Activated CD8-positive, alpha-beta T cell treated with anti-CD3 and anti-CD28 coated beads for 36 hours (primary cell): ENCODE data around the gene FCGR1A. TPM values are rescaled to one million over a fixed set of nuclear protein-coding genes. Genes with fewer than 3 reads are reported as not detected.
A peak's percentile ranks its signal among the peaks of the same experiment; 100 is the strongest.
"Not testable (repeated sequence)": the region's sequence is repeated elsewhere in the genome, so short reads cannot be mapped to it uniquely, and the experiment has no call there.

Source experiments
- ATAC-seq: fragments of 200-7000 bp; cut with Tn5 transposase; one replicate; pipeline ENCODE4 v1.10.0; 2021; ENCODE audit warnings: mild to moderate bottlenecking, moderate library complexity
- CTCF ChIA-PET: fragments of 350-600 bp; sonication (Branson Sonifier 250); formaldehyde crosslinking; loops from one replicate; lab custom pipeline; 2021; ENCODE audit warnings: antibody characterized with exemption; lab: Charles Lee
- POLR2A ChIA-PET: fragments of 350-600 bp; sonication (Branson Sonifier 250); formaldehyde crosslinking; loops from one replicate; lab custom pipeline; 2021; ENCODE audit warnings: antibody characterized with exemption; lab: Charles Lee
- DNase-seq: peaks from one replicate; pipeline ENCODE4 v3.0.0-alpha.2; 2020
- H3K27ac Mint-ChIP-seq: one replicate; pipeline ENCODE4 v1.8.0; 2021; ENCODE audit warnings: mild to moderate bottlenecking, mixed read lengths
- H3K27me3 Mint-ChIP-seq: one replicate; pipeline ENCODE4 v1.8.0; 2021; ENCODE audit warnings: mixed read lengths
- H3K36me3 Mint-ChIP-seq: one replicate; pipeline ENCODE4 v1.8.0; 2021; ENCODE audit warnings: low read depth, mixed read lengths
- H3K4me1 Mint-ChIP-seq: one replicate; pipeline ENCODE4 v1.8.0; 2021; ENCODE audit warnings: low read depth, mixed read lengths
- H3K4me3 Mint-ChIP-seq: one replicate; pipeline ENCODE4 v1.8.0; 2021; ENCODE audit warnings: mild to moderate bottlenecking, moderate library complexity, mixed read lengths
- H3K9me3 Mint-ChIP-seq: one replicate; pipeline ENCODE4 v1.8.0; 2021; ENCODE audit warnings: mixed read lengths
- intact Hi-C: fragments of 100-400 bp; cut with micrococcal nuclease; formaldehyde crosslinking; loops from one replicate; pipeline ENCODE4 v1.10.0; 2022
- total RNA-seq, 2 experiments: library from RNA; stranded (reverse); gene quantifications; one replicate each; pipeline ENCODE4 v1.2.3, GENCODE V29; 2021
- TF ChIP-seq, protein P1 (sequence below): fragments of 200-600 bp; IDR thresholded peaks from one replicate; pipeline ENCODE4 v1.8.0; 2022; ENCODE audit warnings: antibody characterized with exemption, mild to moderate bottlenecking

The FCGR1A gene
- total RNA-seq, 2 experiments from 2014 or later: not detected

DNA sequence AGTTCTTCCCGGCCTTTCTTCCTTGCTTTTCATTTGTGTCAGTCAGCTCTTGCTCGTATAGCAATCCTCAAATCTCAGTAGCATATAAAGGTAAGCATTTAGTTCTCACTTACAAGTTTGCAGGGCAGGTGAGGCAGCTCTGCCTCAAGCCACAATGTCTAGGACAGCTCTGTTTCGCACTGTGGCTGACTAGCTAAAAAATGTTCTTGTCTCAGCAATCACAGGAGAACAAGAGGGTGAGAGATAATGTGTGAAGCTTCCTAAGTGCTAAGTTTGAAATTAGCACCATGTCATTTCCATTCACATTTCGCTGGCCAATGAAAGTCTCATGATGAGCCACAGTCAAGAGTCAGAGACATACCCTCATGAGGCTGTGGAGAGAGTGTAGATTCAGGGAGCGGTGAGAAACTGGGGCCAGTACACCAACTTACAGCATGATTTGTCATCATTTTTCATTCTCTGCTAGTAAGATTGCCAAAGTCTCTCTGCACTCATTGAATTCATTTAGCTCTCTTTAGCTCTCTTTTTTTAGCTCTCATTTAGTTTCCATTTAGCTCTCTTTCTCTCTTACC is 995 bp upstream of the FCGR1A start:
- ATAC-seq (peak; percentile 91), DNase-seq (peak; percentile 36)
- H3K9me3 Mint-ChIP-seq, H3K36me3 Mint-ChIP-seq, H3K27me3 Mint-ChIP-seq, H3K27ac Mint-ChIP-seq, intact Hi-C loops, CTCF ChIA-PET, POLR2A ChIA-PET, H3K4me3 Mint-ChIP-seq, H3K4me1 Mint-ChIP-seq: not testable (repeated sequence)

DNA sequence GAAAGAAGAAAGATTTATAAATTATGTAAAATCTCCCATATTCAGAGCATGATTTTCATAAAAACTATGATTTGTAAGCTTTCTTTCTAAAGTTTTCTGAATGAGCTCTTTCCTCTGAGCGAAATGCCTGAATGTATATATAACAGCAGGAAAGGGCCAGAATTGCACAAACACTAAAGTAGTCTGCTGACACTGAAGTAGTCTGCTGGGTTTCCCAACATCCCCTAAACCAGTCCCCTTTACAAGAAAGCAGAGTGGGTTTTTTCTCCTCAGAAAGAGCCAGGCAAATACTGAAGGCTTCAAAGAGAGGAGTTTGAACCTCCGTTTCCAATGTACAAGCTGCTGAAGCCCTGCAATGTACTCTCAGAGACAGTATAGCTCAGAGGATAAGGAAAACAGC is 795 bp downstream of the FCGR1A start:
- H3K27me3 Mint-ChIP-seq, ATAC-seq, intact Hi-C loops, DNase-seq, CTCF ChIA-PET, H3K4me1 Mint-ChIP-seq, H3K27ac Mint-ChIP-seq, POLR2A ChIA-PET, H3K4me3 Mint-ChIP-seq, H3K36me3 Mint-ChIP-seq, H3K9me3 Mint-ChIP-seq: not testable (repeated sequence)

DNA sequence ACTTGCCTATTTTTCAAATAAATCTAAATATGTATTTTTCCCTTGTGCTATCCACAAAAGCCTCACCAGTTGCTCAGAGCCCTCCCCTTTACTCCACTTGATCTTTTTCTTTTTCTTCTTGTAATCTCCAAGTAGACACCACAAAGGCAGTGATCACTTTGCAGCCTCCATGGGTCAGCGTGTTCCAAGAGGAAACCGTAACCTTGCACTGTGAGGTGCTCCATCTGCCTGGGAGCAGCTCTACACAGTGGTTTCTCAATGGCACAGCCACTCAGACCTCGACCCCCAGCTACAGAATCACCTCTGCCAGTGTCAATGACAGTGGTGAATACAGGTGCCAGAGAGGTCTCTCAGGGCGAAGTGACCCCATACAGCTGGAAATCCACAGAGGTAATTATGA is 1.4 kb downstream of the FCGR1A start:
- H3K27ac Mint-ChIP-seq, H3K36me3 Mint-ChIP-seq, CTCF ChIA-PET, H3K27me3 Mint-ChIP-seq, DNase-seq, ATAC-seq, H3K9me3 Mint-ChIP-seq, H3K4me1 Mint-ChIP-seq, POLR2A ChIA-PET, H3K4me3 Mint-ChIP-seq, intact Hi-C loops: not testable (repeated sequence)

DNA sequence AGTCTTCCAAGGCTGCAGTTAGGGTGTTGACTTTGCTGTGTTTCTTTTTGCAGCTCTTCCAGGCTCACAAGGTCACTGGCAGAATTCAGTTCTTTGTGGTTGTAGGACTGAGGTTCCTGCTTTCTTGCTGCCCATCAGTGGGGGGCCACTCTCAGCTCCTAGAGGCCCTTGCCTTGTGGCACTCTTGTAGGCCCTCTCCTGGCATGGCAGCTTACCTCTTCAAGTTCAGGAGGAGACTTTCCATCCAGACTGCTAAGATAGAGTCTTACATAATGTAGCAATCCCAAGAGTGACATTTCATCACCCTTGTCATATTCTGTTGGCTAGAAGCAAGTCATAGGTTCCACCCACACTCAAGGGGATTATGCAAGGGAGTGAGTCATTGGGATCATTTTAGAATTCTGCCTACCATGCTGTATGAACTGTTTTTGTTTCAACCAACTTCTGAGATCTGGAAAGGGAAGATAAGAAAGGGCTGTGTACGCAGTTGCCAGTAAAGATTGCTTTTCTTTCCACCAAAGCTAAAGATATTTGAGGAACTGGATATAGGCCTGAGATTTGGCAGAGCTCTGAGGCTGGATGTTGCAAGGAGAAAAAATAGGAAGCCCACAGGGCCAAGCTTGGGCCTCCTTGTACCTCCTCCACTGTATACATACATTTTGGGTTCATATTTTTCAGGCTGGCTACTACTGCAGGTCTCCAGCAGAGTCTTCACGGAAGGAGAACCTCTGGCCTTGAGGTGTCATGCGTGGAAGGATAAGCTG is 5.4 kb downstream of the FCGR1A start:
- H3K27me3 Mint-ChIP-seq, H3K9me3 Mint-ChIP-seq, POLR2A ChIA-PET, H3K4me1 Mint-ChIP-seq, H3K36me3 Mint-ChIP-seq, CTCF ChIA-PET, H3K27ac Mint-ChIP-seq, H3K4me3 Mint-ChIP-seq, DNase-seq, intact Hi-C loops: not testable (repeated sequence)
- peak; percentile 14 for ATAC-seq

DNA sequence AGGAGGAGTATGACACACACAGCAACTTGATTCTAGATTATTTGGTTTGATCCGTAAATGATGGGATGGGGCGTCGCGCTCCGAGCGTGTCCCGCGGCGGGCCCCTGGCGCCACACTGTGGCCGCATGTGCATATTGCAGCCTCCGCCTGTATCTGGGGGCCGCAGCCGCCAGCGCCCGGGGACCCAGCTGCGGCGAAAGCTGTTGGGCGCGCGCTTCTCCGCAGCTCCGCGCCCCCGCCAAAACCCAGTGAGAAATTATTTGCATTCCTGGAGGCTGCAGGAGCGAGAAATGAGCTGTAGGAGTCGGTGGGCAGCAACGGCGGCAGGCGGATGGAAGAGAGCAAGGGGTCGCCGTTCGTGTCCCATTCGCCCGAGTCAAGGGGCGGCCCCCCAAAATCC is 10.0 kb downstream of the FCGR1A start:
- Mint-ChIP-seq H3K27ac (peak overlapping the region; percentile 99), H3K4me3 (peak overlapping the region; percentile 90)
- intact Hi-C loops, POLR2A ChIA-PET, H3K4me1 Mint-ChIP-seq, H3K36me3 Mint-ChIP-seq, H3K27me3 Mint-ChIP-seq, H3K9me3 Mint-ChIP-seq, CTCF ChIA-PET: not testable (repeated sequence)
- ATAC-seq: peak; percentile 88
- DNase-seq: peak; percentile 64
- TF ChIP-seq, protein P1, sequence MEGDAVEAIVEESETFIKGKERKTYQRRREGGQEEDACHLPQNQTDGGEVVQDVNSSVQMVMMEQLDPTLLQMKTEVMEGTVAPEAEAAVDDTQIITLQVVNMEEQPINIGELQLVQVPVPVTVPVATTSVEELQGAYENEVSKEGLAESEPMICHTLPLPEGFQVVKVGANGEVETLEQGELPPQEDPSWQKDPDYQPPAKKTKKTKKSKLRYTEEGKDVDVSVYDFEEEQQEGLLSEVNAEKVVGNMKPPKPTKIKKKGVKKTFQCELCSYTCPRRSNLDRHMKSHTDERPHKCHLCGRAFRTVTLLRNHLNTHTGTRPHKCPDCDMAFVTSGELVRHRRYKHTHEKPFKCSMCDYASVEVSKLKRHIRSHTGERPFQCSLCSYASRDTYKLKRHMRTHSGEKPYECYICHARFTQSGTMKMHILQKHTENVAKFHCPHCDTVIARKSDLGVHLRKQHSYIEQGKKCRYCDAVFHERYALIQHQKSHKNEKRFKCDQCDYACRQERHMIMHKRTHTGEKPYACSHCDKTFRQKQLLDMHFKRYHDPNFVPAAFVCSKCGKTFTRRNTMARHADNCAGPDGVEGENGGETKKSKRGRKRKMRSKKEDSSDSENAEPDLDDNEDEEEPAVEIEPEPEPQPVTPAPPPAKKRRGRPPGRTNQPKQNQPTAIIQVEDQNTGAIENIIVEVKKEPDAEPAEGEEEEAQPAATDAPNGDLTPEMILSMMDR: peak; percentile 75

DNA sequence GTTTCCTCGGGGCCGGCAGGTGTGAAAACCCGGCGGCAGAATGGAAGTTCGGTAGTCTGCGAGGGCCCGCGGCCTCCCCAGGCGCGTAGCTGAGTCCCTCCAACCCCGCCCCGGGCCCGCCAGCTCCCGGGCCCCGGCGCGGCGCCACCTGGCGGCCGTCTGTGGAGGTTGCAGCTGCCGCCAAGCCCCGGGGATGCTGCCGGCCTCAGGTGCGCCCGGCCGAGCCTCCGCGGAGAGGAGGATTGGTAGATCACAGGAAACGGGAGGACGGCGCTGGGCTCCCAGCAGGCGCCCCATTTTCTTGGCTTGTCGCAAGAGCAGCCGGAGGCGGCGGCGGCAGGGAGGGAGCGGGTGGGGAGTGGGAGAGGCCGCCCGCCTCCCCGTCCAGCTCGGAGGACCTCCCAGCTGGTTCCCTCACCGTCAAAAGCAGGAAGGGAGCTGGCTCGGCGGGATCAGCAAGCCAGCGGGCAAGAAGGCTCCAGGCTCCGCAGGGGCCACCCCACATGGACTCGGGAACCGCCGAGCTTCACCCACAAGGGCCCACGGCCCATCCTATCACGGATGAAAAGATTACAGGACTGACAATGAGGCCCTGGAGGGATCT is 10.5 kb downstream of the FCGR1A start:
- H3K4me1 Mint-ChIP-seq, H3K36me3 Mint-ChIP-seq, H3K9me3 Mint-ChIP-seq, intact Hi-C loops, CTCF ChIA-PET, H3K27me3 Mint-ChIP-seq, POLR2A ChIA-PET: not testable (repeated sequence)
- ATAC-seq: peak; percentile 95
- Mint-ChIP-seq H3K27ac (peak overlapping the region; percentile 61), H3K4me3 (peak overlapping the region; percentile 67)
- peak; percentile 79 for DNase-seq
- TF ChIP-seq, protein P1: peak; percentile 35

DNA sequence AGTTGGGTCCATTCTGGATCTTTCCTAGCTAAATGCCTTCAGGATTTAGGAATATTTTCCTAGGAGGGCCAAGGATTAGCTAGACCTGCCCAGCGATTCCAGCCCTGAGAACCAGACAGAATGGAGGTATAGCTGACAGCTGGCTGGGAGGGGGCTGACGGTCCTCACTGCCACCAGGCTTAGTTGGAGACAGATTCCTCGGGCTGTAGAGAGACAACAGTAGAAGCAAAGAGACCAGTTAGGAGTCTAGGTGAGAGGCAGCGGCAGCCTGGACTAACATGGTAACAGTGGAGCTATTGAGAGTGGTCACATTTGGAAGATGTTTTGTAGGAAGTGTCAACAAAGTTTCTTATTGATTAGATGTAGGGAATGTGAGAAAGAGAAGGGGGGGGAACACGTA is 11.4 kb downstream of the FCGR1A start:
- H3K9me3 Mint-ChIP-seq, intact Hi-C loops, H3K27ac Mint-ChIP-seq, H3K4me1 Mint-ChIP-seq, H3K27me3 Mint-ChIP-seq, DNase-seq, H3K4me3 Mint-ChIP-seq, CTCF ChIA-PET, ATAC-seq, POLR2A ChIA-PET, H3K36me3 Mint-ChIP-seq: not testable (repeated sequence)

DNA sequence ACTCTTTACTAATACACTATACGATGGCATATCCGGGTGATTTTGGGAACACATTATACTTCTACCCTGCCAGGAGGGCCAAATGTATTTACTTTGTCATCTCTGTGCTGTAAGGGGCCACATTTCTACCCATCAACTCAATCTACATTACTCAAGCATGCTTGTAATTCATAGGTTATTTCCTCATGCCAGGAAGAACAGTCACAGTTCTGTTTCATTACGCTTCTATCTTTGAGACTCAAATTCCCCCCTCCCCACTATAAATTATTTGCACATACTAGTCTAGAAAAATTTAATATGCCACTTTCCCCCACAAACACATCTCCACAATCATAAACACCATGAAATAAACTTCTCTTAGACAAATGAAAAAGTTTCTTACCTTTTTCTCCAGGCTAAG is 19.1 kb downstream of the FCGR1A start:
- H3K27me3 Mint-ChIP-seq, H3K36me3 Mint-ChIP-seq, H3K4me1 Mint-ChIP-seq, POLR2A ChIA-PET, H3K9me3 Mint-ChIP-seq, ATAC-seq, H3K27ac Mint-ChIP-seq, intact Hi-C loops, H3K4me3 Mint-ChIP-seq, DNase-seq, CTCF ChIA-PET: not testable (repeated sequence)

DNA sequence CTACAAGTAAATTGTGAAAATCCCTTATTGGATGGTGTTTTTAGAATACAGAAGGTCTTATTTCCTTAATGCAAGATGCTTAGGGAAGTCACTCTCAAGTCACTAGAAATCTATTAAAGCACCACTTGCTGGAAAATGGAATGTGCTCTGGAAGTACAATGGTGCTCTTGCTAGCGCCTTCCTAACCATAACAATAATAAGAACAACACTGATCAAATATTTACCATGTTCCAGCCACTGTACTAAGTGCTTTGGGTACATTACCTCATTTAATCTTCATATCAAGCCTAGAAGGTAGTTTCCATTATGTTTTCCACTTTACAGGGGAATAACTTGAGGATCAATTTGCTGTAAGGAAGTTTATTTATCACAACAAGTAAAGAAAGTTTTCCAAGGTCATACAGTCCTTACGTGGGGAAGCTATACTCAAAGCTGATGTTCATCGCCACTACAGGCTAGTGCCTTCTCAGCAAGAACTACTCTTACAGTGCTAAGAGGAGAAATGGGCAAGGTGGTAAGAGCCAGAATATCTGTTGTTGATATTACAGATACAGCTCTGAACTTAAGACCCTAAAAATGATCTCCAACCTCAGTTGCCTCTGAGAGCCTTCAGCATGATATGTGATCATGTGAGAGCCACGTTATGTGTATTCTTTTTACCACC is 22.1 kb downstream of the FCGR1A start:
- H3K27ac Mint-ChIP-seq: not testable (repeated sequence)

More for the DNA sequence above, 22.1 kb downstream of the FCGR1A start:
- H3K4me3 Mint-ChIP-seq, H3K4me1 Mint-ChIP-seq, ATAC-seq, CTCF ChIA-PET, H3K27me3 Mint-ChIP-seq, DNase-seq, H3K36me3 Mint-ChIP-seq, POLR2A ChIA-PET, intact Hi-C loops, H3K9me3 Mint-ChIP-seq: not testable (repeated sequence)
